Suprapubic skin (tissue), 4 donors: ENCODE measurements around the gene HUS1. TPM values are rescaled to one million over a fixed set of nuclear protein-coding genes. Genes with fewer than 3 reads are reported as not detected.
"Not testable (repeated sequence)": the region's sequence is repeated elsewhere in the genome, so short reads cannot be mapped to it uniquely, and the experiment has no call there.

Source experiments
- DNase-seq, 2 donors: peaks; one replicate each; pipeline ENCODE4 v3.0.0-alpha.2; 2019; ENCODE audit warnings: low spot score in 2 of 2
- H3K27ac ChIP-seq: fragments of 200-600 bp; sonication (generic); one replicate; pipeline ENCODE4 v1.5.1; 2019
- H3K27me3 ChIP-seq: fragments of 200-600 bp; sonication (generic); one replicate; pipeline ENCODE4 v1.5.1; 2019
- H3K36me3 ChIP-seq: fragments of 200-600 bp; sonication (generic); one replicate; pipeline ENCODE4 v1.5.1; 2019
- H3K4me1 ChIP-seq: fragments of 200-600 bp; sonication (generic); one replicate; pipeline ENCODE4 v1.5.1; 2019
- H3K4me3 ChIP-seq: fragments of 200-600 bp; sonication (generic); one replicate; pipeline ENCODE4 v1.5.1; 2019; ENCODE audit warnings: mild to moderate bottlenecking
- H3K9me3 ChIP-seq: fragments of 200-600 bp; sonication (generic); one replicate; pipeline ENCODE4 v1.5.1; 2019
- EP300 ChIP-seq: sonication (generic); formaldehyde crosslinking; IDR thresholded peaks from one replicate; pipeline ENCODE4 v1.6.1; 2017; ENCODE audit warnings: antibody characterized with exemption
- POLR2A ChIP-seq, 2 donors: fragments of 450-650 bp; IDR thresholded peaks; one replicate each; pipeline ENCODE4 v1.6.1; 2017; ENCODE audit warnings: antibody characterized with exemption in 2 of 2, mild to moderate bottlenecking in 2 of 2, moderate library complexity in 2 of 2
- POLR2AphosphoS5 ChIP-seq, 3 donors: sonication (generic); formaldehyde crosslinking; IDR thresholded peaks; one replicate each; pipeline ENCODE4 v1.6.1; 2017; ENCODE audit warnings: antibody characterized with exemption in 3 of 3
- WGBS: methylation state at CpG from one replicate; pipeline ENCODE4 v1.1.5; 2018; 5-methylcytosine and 5-hydroxymethylcytosine counted together
- total RNA-seq, 4 donors: library from RNA; depleted of rRNA; stranded (reverse); fragments of >200 nt; gene quantifications; one replicate each; pipeline ENCODE4 v1.1.0, GENCODE V29; 2016
- TF ChIP-seq, protein P1 (sequence below), 2 donors: fragments of 200-600 bp in 1 of 2; fragments of 450-650 bp in 1 of 2; sonication (generic) in 1 of 2; IDR thresholded peaks; one replicate each; pipeline ENCODE4 v1.5.1; 2016 to 2019; ENCODE audit warnings: antibody characterized with exemption in 2 of 2, mild to moderate bottlenecking in 1 of 2, moderate library complexity in 1 of 2

The HUS1 gene
- total RNA-seq, 4 donors from 2014 or later: 14.4 to 56.2 (median 21.5) TPM

DNA sequence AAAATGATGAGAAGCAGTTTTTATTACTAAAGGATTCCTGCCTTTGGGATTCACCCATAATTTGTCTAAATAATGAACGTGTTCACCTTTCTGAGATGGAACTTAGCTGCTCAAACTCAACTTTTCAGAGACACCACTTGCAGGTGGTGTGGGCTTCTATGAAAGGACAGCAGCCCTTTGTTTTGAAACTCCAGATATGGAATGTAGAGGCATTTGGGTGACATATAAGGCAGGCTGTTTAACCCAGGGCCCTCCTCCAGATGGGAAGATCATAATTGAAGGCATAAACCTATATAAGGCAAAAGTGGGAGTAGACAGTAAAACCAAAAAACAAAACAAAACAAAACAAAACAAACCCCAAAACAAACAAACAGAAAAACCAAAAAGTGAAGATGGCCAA is 11.9 kb upstream of the HUS1 start:
- Histone ChIP-seq H3K27me3 (no peaks in the 10 kb centered on the region), H3K4me1 (peaks cover 9% of the 10 kb centered on the region), H3K27ac (peak overlapping the region; percentile 50), H3K4me3 (peak overlapping the region; percentile 51), H3K9me3 (no peaks in the 10 kb centered on the region), H3K36me3 (no peaks in the 10 kb centered on the region)
- TF ChIP-seq EP300 (no peak), POLR2AphosphoS5 (IDR thresholded peaks at IDR 0.05) (no peak), POLR2A (IDR thresholded peaks at IDR 0.05) (no peak)
- TF ChIP-seq, protein P1, sequence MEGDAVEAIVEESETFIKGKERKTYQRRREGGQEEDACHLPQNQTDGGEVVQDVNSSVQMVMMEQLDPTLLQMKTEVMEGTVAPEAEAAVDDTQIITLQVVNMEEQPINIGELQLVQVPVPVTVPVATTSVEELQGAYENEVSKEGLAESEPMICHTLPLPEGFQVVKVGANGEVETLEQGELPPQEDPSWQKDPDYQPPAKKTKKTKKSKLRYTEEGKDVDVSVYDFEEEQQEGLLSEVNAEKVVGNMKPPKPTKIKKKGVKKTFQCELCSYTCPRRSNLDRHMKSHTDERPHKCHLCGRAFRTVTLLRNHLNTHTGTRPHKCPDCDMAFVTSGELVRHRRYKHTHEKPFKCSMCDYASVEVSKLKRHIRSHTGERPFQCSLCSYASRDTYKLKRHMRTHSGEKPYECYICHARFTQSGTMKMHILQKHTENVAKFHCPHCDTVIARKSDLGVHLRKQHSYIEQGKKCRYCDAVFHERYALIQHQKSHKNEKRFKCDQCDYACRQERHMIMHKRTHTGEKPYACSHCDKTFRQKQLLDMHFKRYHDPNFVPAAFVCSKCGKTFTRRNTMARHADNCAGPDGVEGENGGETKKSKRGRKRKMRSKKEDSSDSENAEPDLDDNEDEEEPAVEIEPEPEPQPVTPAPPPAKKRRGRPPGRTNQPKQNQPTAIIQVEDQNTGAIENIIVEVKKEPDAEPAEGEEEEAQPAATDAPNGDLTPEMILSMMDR (IDR thresholded peaks at IDR 0.05): no peak
- no peak for DNase-seq
- 95% methylated on average over 1 of the region's 1 CpG for WGBS

DNA sequence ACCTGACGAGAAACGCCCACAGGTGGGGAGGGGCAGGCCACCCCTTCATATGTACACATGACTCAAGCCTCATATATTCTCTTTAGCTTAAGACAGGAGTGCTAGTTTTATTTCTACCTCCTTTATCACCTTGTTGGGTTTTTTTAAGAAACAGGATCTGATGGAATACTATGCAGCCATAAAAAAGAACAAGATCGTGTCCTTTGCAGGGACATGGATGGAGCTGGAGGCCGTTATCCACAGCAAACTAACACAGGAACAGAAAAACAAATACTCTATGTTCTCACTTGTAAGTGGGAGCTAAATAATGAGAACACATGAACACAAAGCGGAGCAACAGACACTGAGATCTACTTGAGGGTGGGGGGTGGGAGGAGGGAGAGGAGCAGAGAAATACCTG is 11.2 kb upstream of the HUS1 start:
- no peak overlapping the region for H3K4me3 ChIP-seq
- H3K27me3 ChIP-seq: no peaks in the 10 kb centered on the region
- H3K9me3 ChIP-seq: no peaks in the 10 kb centered on the region
- DNase-seq: no peak
- 96% methylated on average over 5 of the region's 5 CpGs for WGBS
- H3K4me1 ChIP-seq: peaks cover 9% of the 10 kb centered on the region
- H3K27ac ChIP-seq: no peak overlapping the region
- no peak for TF ChIP-seq EP300
- TF ChIP-seq, protein P1 (IDR thresholded peaks at IDR 0.05): no peak
- no peaks in the 10 kb centered on the region for H3K36me3 ChIP-seq

DNA sequence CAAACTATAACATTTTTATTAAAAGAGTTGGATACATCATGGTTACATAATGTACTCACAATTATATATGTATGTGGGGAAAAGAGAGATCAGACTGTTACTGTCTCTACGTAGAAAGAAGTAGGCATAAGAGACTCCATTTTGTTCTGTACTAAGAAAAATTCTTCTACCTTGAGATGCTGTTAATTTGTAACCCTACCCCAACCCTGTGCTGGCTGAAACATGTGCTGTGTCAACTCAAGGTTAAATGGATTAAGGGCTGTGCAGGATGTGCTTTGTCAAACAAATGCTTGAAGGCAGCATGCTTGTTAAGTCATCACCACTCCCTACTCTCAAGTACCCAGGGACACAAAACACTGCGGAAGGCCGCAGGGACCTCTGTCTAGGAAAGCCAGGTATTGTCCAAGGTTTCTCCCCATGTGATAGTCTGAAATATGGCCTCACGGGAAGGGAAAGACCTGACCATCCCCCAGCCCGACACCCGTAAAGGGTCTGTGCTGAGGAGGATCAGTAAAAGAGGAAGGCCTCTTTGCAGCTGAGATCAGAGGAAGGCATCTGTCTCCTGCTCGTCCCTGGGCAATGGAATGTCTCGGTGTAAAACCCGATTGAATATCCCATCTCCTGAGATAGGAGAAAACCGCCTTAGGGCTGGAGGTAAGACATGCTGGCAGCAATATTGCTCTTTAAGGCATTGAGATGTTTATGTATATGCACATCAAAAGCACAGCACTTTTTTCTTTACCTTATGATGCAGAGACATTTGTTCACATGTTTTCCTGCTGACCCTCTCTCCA is 10.4 kb upstream of the HUS1 start:
- not testable (repeated sequence) for H3K27me3 ChIP-seq, H3K36me3 ChIP-seq, DNase-seq, H3K27ac ChIP-seq, H3K4me1 ChIP-seq, H3K4me3 ChIP-seq, H3K9me3 ChIP-seq
- WGBS: 75% methylated on average over 10 of the region's 10 CpGs

DNA sequence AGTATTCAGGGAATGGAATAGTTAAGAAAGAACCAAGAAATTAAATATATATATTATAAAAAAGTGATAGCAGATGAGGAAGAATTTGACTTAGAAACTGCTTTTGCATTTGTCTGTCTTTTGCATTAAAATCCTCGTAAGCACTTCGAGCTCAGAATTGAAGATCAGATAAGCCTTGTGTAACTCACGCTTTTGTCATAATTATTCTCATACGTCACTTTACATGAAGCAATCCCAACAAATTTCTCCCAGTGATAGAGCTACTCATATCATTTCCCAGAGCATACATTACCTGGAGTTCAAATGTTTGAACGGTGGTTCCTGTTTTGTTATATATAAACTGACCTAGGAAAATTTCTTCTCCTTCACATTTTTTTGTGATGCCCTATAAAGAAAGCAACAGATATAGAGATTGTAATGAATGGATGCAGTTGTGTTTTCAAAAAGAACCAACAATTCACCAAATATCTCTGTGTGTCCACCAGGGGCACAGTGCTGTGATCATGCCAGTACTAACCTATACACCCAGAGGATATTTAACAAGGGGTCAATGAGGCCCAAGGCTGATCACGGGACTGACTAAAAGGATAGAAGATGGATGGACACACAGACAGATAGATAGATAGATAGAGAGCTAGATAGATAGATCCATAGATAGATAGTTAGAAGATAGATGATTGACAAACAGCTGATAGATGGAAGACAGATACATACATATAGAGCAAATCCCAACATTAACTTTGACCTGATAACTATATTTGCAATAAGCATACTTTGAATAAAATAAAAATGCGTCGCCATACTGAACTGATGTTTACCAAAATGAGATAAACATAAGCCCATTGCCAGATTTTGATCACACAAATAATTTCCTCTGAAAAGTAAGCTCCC is 9.3 kb upstream of the HUS1 start:
- DNase-seq: no peak
- H3K27me3 ChIP-seq: no peaks in the 10 kb centered on the region
- peaks cover 9% of the 10 kb centered on the region for H3K4me1 ChIP-seq
- H3K9me3 ChIP-seq: no peaks in the 10 kb centered on the region
- 78% methylated on average over 8 of the region's 8 CpGs for WGBS
- no peak overlapping the region for H3K4me3 ChIP-seq
- no peak overlapping the region for H3K27ac ChIP-seq
- no peak for TF ChIP-seq POLR2A (IDR thresholded peaks at IDR 0.05)
- TF ChIP-seq, protein P1 (IDR thresholded peaks at IDR 0.05): peak in 1 of 2 donors; percentile 12
- no peaks in the 10 kb centered on the region for H3K36me3 ChIP-seq

DNA sequence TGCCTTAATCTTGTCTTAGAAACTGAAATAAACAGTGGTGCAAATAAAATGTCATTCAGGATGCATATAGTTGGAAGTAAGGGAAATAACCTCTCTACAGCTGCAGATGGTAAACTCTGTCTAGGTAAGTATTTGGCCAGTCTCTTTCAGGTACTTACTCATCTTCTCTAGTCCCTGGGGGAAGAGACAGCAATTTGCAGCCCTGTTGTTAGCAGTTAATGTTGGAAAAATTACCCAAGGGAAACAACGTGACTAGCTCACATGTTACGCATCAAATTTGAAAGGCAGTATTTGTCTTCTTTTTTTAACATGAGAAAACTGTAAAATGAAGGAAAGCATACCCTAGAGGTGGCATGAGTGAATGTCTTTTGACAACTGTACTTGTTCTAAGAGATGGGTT is 3.2 kb upstream of the HUS1 start:
- Histone ChIP-seq H3K4me3 (no peak overlapping the region), H3K9me3 (no peaks in the 10 kb centered on the region), H3K36me3 (peaks cover 7% of the 10 kb centered on the region), H3K27ac (no peak overlapping the region), H3K27me3 (no peaks in the 10 kb centered on the region), H3K4me1 (peaks cover 12% of the 10 kb centered on the region)
- no peak for DNase-seq
- TF ChIP-seq POLR2AphosphoS5 (IDR thresholded peaks at IDR 0.05) (no peak), POLR2A (IDR thresholded peaks at IDR 0.05) (no peak), EP300 (no peak)
- TF ChIP-seq, protein P1 (IDR thresholded peaks at IDR 0.05): no peak
- WGBS: 23% methylated on average over 2 of the region's 2 CpGs

DNA sequence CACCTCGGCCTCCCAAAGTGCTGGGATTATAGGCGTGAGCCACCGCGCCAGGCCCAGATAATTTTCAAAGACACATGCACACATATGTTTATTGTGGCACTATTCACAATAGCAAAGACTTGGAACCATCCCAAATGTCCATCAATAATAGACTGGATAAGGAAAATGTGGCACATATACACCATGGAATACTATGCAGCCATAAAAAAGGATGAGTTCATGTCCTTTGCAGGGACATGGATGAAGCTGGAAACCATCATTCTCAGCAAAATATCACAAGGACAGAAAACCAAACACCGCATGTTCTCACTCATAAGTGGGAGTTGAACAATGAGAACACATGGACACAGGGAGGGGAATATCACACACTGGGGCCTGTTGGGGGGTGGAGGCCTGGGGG is 1.2 kb upstream of the HUS1 start:
- peaks cover 14% of the 10 kb centered on the region for H3K4me1 ChIP-seq
- not testable (repeated sequence) for H3K4me3 ChIP-seq, H3K27me3 ChIP-seq, H3K27ac ChIP-seq, DNase-seq, H3K9me3 ChIP-seq
- 92% methylated on average over 5 of the region's 5 CpGs for WGBS
- H3K36me3 ChIP-seq: peaks cover 27% of the 10 kb centered on the region
